Activated CD4-positive, alpha-beta T cell treated with anti-CD3 and anti-CD28 coated beads, Interleukin-10, Interleukin-2, amounts not matched to agents 100 ng/mL and 50 ng/mL, durations not matched to agents 16 hours and 8 hours (primary cell): ENCODE data around the gene CCSER1.
"Not testable (repeated sequence)": the region's sequence is repeated elsewhere in the genome, so short reads cannot be mapped to it uniquely, and the experiment has no call there.

Experiments used
- DNase-seq: peaks from one replicate; pipeline ENCODE4 v3.0.0-alpha.2; 2020

CCSER1 gene

DNA sequence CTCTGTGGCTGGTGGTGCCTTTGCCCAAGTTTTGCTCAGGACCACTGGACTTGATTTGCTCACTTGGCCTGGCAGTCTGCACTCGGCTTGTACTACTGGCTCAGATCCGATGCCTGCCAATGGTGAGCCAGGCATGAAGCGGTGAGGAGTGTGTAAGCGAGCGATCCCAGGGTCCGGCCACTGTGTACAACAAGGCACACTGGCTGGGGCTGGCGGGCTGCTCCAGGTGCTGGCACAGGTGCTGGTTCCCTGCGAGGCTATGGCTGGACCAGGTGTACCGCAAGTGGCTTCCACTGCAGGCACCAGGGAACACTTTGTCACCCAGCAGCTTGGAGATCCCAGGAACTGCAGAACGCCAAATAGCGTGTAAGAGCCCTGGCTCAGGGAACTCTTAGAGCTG lies 329.7 kb downstream of the CCSER1 start:
- DNase-seq: no peak

DNA sequence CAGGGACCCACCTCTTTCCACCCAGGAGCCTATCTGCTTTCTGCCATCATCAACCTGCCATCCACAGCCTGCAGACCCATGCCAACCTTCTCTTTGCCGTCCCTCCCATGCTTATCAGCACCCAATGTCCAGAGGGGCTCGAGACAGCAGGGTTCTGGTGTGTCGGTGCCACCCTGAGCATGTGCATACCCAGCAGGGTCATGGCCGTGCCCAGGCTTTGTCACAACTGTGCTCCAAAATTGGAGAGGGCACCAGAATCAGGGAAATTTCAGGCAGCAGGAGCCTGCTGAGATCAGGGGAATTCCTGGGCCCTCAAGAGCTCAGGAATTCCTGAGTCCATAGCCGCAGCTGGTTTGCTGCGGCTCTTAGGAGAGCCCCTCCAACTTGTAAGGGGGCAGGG lies 330.6 kb downstream of the CCSER1 start:
- DNase-seq: no peak

DNA sequence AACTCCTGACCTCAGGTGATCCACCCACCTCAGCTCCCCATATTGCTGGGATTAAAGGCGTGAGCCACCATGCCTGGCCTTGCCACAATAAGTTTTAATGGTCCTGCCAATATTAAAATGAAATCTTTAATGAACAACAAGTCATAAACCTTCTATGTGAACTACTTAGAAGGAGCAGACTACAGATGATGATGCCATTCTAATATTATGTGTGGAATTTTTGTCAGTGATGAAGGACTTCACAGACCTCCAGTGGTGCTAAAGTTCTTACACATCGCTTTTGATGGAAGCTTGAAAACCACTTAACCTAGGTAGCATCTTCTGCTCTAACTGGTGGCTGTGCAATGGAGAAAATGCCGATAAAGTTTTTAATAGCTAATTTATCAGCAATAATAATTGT lies 331.4 kb downstream of the CCSER1 start:
- DNase-seq: no peak

DNA sequence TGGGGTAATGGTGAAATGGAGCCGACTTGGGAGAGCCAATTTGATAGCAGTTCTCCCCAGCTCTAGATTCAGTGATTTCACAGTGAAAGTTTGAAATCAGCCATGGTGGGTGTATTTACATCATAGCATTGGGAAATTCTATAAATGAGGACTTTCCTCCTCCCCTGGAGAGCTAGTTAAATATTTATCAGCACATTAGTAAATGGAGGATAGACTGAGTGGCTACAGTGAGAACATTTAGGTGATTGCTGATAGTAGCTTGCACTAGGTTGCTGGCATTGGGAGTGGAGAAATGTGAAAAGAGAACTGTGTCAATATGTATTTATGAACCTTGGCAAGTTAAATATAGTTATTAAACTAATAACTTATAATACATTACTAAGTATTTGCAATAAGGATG lies 347.3 kb downstream of the CCSER1 start:
- no peak for DNase-seq

DNA sequence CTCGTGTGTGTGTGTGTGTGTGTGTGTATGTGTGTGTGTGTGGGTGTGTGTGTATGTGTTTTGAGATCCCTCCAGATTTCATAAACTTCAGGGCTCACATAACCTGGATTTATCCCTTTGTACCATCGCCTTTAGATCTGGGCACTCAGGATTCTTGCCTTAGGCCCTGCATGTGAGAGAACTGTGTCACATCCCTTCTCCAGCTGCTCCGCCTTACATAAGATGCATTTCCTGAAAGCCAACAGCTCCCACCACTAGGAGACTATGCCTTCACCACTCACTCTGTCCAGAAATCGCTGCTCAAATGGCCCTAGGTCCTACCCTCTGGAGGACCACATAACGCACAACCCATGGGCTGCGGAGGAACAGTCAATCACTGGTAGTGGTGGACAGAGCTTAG lies 348.8 kb downstream of the CCSER1 start:
- DNase-seq: no peak

DNA sequence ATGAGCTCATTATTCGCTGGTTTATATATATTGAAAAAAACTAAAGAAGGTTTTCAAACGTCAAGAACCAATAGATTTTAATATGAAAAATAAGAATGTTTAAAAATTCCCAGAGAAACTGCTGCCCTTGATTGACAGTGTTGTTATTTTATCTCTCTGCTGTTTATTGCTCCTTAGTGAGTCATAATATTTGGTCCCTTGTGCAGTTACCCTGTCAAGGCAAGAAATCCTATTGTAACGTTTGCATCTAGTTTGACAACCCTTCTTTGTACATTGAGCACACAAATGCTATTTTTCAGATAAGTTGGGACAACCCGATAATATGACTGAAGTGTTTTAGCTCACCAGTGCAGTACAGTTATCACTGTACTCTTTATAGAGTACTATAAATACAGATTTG lies 349.4 kb downstream of the CCSER1 start:
- no peak for DNase-seq

DNA sequence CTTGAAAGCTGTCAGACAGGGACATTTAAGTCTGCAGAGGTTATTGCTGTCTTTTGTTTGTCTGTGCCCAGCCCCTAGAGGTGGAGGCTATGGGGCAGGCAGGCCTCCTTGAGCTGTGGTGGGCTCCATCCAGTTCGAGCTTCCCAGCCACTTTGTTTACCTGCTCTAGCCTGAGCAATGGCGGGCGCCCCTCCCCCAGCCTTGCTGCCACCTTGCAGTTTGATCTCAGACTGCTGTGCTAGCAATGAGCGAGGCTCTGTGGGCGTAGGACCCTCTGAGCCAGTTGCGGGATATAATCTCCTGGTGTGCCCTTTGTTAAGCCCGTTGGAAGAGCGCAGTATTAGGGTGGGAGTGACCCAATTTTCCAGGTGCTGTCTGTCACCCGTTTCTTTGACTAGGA lies 357.7 kb downstream of the CCSER1 start:
- DNase-seq: not testable (repeated sequence)

DNA sequence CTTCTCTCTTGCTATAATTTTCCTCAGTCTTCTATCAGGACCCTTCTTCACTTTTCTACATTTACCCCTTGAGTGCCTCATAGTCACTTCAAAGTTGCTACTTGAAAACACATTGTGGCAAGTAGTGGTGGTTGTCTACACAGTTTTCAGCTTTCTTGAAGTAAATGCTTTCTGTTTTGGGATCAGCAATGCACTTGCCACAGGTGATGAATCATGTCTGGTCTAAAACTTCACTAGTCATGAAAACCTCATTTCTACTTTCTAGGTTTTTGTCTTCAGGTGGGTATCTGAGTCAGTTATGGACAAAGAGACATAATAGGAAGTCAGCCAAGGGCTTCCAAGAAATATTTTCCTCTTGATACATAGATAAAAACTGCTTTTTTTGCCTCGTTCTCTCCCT lies 359.2 kb downstream of the CCSER1 start:
- DNase-seq: peak; percentile 46

DNA sequence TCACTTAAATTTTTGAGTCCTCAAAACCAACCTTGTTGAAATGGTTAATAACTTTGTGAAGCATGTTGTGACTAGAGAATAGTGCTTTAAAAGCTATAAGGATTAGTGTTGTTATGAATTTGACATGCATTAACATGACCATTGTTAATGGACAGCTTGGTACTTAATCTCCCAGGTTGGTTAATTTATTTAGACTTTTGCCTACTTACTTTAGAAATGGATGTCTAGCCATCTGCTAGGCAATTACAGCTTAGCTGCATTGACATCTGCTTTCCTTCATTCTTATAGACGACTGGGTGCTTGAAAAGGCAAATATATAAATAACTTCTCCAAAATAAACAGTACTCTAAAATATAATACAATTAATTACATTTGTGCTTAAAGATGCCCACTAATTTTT lies 368.0 kb downstream of the CCSER1 start:
- DNase-seq: no peak

DNA sequence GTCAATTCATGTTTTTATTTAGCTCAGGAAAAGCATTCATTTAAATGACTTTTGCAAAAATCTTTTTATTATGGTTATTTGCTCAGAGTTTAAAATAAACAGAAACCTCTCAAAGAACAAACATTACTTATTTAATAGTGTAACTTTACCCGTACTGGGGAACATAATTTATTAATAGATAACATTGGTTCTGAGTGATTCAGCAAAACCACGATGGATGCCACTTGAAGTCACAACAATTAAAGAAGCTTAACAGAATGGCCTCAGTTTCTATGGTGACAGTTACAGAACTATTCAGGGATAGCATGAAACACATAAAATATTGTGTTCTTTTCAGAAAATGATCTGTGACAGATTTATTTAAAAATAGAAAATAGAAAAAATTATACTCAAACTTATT lies 368.7 kb downstream of the CCSER1 start:
- DNase-seq: no peak

DNA sequence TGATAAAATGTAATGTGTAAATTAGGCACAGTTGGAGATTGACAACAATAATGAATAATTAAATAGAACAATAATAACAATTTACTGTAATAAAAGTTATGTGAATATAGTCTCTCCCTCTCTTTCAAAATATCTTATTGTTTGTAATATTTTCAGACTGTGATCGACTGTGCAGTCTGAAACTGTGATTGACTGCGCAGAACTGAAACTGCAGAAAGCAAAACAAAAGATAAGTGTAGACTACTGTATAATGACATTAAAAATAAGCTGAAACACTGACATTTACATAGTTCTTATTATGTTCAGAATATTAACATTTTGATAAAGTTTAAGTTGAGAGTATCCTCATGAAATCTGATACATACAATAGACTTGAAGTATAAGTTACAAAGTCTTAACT lies 371.0 kb downstream of the CCSER1 start:
- DNase-seq: no peak

DNA sequence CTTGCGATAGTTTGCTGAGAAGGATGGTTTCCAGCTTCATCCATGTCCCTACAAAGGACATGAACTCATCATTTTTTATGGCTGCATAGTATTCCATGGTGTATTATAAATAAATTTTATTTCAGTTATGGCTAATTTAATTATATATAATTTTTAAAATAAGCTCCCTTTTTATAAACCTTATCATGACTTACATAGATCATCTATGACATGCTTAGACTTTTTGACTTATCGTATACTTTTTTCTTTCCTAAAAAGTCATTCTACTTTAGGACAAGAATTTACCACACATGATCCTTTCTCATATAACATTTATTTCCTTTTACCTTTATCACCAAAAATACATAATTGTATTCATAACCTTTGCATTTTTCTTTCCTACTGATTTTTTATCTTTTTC lies 376.5 kb downstream of the CCSER1 start:
- no peak for DNase-seq

DNA sequence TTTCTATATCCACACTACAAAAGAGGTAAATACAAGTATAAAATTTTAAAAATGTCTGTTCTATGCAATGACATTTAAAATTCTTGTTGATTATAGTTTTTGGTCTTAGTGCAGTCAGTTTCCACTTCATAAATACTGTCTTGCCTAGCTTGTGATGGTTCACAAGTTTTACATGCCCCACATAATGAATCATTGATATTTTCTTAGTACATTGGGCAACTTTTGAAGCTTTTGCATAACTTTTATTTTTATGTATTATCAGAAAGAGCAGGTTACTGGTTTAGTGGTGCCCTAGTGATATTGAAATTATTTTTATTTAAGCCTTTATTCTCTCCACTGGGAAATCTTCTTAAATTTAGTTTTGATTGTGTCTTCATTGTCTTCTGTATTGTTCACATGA lies 388.0 kb downstream of the CCSER1 start:
- no peak for DNase-seq

DNA sequence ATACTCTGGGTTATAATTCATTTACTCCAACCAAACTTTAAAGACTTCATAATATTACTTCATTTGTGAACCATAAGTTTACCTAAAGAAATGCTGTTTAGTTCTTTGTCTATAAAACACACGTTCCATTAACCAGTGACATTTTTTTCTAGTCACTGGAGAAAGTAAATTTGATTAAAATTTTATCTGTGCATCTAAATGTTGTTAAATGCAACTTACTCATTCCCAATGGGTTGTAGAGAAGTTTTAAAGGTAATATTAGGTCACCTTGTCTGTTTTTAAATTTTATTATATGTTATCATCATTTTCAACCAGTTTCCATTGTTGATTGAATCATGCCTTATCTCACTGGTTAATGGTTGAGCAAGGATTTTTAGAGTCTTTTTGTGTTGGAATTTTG lies 401.4 kb downstream of the CCSER1 start:
- no peak for DNase-seq

DNA sequence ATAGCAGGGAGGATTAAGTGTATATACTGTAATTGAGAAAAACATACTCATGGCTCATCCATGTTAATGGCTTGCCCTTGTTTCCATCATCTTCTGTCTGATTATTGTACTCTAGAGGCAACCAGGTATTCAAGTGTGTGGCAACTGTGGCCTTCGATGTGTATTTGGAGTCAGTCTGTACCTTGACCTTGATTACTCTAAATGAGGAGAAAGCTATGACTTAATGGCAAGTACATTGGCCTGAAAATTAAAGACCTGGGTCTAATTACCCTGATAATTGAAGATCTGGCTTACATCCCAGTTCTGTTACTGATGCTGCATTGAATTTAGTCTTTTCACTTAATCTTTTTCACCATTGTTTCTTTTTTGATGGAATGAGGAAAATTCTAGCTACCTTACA lies 409.2 kb downstream of the CCSER1 start:
- no peak for DNase-seq

DNA sequence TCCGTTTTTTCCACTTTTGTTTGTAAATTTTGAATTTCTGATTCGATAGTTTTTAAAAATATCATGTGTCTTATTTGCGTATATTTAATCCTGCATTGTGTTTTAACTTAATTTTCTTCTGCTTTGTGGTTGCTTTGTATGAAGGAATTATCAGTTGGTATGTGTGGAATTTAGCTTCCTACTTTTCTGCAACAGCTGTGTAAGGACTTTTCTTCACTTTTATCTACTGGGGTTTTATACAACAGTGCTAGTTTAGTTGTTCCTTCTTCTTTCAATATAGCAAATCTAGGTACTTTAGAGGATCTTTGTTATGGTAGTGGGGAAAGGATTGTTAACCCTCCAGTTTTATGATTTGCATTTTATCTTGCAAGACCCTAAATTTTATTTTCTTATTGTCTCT lies 410.3 kb downstream of the CCSER1 start:
- no peak for DNase-seq

DNA sequence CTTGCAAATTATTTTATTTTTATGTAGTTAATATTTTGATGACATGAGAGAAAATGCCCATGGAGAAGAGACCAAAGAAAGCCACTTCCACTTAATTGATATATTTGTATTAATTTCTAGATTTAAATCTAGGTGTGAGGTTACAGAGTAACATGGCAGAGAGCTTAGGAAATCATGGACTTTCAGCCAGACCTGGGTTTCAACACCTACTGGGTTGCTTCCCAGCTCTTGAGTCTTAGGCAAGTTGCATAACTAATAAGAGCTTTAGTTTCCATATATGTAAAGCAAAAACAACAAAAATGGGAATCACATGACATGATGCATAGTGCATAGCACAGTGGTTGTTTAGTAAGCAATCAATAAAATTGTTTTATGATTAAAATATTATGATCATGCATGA lies 413.3 kb downstream of the CCSER1 start:
- no peak for DNase-seq

DNA sequence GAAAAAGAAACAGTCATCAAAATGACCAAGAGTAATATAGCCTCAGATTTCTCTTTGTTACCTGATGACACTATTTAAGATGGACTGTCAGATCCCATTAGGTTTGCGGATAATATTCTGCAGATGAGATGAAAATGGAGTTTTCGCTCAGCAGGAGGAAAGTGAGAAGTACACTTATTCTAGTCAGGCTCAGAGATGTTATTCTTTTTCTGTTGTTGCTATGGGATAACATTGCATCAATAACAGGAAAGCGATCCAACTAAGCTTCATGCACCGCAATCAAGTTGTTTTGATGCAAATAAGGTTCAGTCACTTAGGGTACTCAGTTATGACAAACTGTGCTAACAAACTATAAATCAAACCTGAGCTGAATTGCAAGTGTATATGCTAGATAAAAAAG lies 415.0 kb downstream of the CCSER1 start:
- no peak for DNase-seq

DNA sequence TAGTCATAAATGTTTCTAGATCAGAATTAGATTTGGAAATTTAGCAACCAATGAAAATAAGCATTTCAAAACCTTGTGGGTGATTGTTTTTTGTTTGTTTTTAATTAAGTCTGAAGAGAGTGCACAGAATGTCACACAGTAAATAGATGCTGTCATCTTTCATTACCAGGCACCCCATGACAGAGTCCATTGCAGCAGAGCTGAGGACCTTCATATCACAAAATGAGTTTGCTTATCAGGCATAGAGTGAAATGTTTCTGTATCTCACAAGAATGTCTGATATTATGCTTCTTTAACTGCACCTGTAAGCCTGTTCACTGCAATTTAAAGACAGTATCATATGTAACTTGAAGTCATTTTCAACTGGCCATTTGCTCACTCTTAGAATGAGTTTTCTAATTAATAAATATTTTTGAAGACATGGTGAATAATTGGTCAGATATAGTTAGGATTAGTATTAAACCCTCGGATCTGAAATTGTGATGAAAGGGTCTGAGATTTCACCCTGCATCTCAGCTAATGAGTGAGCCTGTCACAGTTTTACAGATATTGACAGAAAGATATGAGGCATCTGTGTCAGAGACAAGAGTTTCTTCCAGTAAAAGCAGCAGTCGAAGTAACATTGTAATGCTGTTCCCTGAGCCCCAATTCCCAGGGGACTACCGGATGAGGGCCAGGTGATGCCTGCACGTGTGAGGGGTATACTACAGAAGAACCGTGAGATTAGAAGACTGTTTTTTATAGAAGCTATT lies 416.4 kb downstream of the CCSER1 start:
- DNase-seq: no peak

DNA sequence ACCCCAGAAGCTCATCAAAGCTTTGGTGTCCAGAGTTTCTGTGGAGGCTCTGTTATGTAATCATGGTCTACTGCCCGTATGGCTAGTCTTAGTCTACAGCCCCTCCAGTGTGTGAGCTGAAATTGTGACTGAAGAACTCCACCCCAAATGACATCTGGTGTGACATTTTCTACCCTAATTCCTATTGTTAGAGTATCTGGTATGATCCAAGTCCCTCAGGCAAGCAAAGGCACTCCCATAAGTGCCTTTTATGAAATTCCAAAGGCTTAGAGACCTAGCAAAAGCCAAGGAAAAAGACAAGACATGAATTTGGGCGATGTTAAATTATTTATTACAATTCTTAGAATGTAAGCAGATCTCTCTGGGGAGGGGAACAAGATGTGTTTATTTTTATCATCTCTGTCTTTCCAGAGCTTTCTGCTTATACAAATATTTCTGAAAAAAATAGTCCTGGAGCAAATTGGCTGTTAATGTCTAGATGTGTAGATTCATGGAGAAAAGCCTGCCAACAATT lies 417.4 kb downstream of the CCSER1 start:
- DNase-seq: no peak

DNA sequence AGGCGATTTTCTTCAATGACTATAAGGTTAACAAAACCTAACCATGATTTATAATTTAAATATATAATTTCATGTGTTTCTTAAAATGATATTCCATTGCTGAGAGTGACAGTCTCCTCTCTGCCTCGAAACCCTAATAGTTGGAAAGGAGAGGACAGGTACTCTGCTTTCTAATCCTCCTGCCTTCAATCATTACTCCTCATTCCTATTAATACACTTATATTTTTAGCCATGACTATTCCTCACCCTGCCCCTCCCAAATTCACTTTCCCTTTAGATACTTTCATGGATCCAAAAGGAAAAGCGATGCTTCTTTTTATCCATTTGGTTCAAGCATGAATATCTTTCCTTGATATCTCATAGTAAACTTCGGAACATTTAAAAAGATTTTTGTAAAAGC lies 418.2 kb downstream of the CCSER1 start:
- DNase-seq: no peak

DNA sequence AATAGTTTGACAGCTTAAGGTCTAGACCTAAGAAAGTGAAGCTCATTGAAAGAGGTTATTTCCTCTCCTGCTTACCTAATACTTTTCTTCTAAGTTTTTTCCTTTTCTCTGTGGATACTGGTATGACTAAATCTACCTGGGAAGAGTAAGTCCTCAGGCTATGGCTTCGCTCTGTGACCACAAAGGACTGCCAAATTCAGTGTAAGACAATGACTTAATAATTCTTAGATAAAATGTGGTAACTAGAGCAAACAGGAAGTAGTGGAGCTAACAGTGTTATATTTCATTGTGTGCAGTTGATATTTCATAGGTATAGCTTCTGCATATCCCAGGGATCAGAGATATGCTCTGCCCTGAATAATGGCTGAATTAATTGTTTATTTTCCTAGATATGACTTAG lies 418.9 kb downstream of the CCSER1 start:
- no peak for DNase-seq

DNA sequence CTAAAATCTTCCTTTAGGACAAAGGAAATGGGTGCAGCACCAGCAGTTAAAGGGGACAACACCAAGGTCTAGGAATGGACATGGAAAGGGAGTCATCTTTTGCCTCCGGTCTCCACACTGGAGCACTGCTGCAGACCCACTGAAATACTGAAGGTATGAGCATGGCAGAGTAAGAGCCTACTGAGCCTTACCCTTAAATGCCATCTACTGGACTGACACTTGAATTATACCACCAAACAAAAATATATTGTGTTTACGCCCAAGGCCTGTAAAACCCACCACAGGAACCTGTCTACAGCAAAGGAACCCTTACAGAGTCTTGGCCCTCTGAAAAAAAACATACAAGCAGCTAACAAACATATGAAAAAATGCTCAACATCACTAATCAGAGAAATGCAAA lies 443.4 kb downstream of the CCSER1 start:
- DNase-seq: no peak

DNA sequence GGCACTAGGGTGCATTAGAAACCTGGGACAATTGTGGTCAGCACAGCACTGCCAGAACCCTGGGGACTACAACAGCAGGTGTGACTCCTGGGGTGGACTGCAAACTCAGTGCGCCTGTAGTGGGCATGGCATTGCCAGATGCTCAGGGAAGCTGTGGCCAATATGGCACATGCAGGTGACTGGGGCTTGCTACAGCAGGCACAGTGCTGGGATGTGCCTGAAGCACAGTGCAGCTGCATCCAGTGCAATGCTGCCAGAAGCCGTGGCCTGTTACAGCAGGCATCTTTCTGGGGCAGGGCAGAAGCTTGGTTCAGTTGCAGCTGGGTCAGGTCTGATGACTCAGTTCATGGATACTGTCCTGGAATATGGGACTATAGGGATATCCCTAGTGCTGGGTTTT lies 445.8 kb downstream of the CCSER1 start:
- no peak for DNase-seq

DNA sequence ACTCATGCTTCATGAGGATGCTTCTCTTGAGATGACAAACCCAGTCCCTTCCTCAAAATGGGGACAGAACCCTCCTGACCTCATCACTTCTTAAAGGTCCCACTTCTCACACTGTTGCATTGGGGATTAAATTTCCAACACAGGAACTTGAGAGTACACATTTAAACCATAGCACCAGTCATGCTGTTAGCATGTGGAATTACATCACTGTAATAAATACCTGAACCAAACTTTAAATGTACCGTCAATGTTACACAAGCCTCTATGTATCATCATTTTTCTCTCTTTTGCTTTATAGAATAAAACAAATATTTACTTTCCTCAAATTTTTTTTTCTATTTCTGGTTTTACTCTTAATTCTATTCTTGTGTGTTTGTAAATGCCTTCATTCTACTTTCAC lies 448.2 kb downstream of the CCSER1 start:
- no peak for DNase-seq
